Measurements from ENCODE around the gene NUMB. TPM values are rescaled to one million over a fixed set of nuclear protein-coding genes. Genes with fewer than 3 reads are reported as not detected.
"Not testable (repeated sequence)": the region's sequence is repeated elsewhere in the genome, so short reads cannot be mapped to it uniquely, and the experiment has no call there.

The NUMB gene
- total RNA-seq, 4 donors from 2014 or later = 43.1 to 83.4 (median 50.2) TPM

- no peaks in the 10 kb centered on the region for H3K27me3 ChIP-seq
- no peak overlapping the region for H3K4me3 ChIP-seq
- TF ChIP-seq EP300 (IDR thresholded peaks at IDR 0.05) = no peak
- TF ChIP-seq POLR2AphosphoS5 (IDR thresholded peaks at IDR 0.05) = no peak
- TF ChIP-seq POLR2A (IDR thresholded peaks at IDR 0.05) = no peak
- no peak for TF ChIP-seq CTCF (IDR thresholded peaks at IDR 0.05)
- H3K27ac ChIP-seq = no peak overlapping the region
- DNase-seq (ENCODE audit: low spot score in 2 of 2) = no peak
- peaks cover 4% of the 10 kb centered on the region for H3K36me3 ChIP-seq
- peaks cover 10% of the 10 kb centered on the region for H3K4me1 ChIP-seq
- WGBS = 85% methylated on average over 4 of the region's 4 CpGs
- H3K9me3 ChIP-seq = no peaks in the 10 kb centered on the region
Measured at GRCh38 chr14:73422515-73422914, 35.8 kb downstream of the NUMB start.

GRCh38 chr14:73418227-73418626 is 40.1 kb downstream of the NUMB start:
- H3K9me3 ChIP-seq = no peaks in the 10 kb centered on the region
- H3K4me1 ChIP-seq = peaks cover 4% of the 10 kb centered on the region
- WGBS = 96% methylated on average over 3 of the region's 3 CpGs
- DNase-seq (ENCODE audit: low spot score in 2 of 2) = no peak
- no peak overlapping the region for H3K4me3 ChIP-seq
- H3K27me3 ChIP-seq = no peaks in the 10 kb centered on the region
- peaks cover 4% of the 10 kb centered on the region for H3K36me3 ChIP-seq
- TF ChIP-seq EP300 (IDR thresholded peaks at IDR 0.05) (no peak), CTCF (IDR thresholded peaks at IDR 0.05) (no peak), POLR2A (IDR thresholded peaks at IDR 0.05) (no peak), POLR2AphosphoS5 (IDR thresholded peaks at IDR 0.05) (no peak)
- no peak overlapping the region for H3K27ac ChIP-seq

GRCh38 chr14:73406248-73406647 is 52.1 kb downstream of the NUMB start:
- not testable (repeated sequence) for H3K4me1 ChIP-seq; H3K4me3 ChIP-seq; DNase-seq (ENCODE audit: low spot score in 2 of 2); H3K27ac ChIP-seq; H3K9me3 ChIP-seq; H3K27me3 ChIP-seq
- H3K36me3 ChIP-seq = peaks cover 21% of the 10 kb centered on the region
- 96% methylated on average over 3 of the region's 3 CpGs for WGBS

- H3K36me3 ChIP-seq = peaks cover 13% of the 10 kb centered on the region
- DNase-seq (ENCODE audit: low spot score in 2 of 2) = no peak
- H3K27me3 ChIP-seq = no peaks in the 10 kb centered on the region
- TF ChIP-seq POLR2A (IDR thresholded peaks at IDR 0.05) (no peak), POLR2AphosphoS5 (IDR thresholded peaks at IDR 0.05) (no peak), EP300 (IDR thresholded peaks at IDR 0.05) (no peak), CTCF (IDR thresholded peaks at IDR 0.05) (no peak)
- H3K4me1 ChIP-seq = peaks cover 2% of the 10 kb centered on the region
- H3K4me3 ChIP-seq = no peak overlapping the region
- WGBS = 91% methylated on average over 4 of the region's 4 CpGs
- no peak overlapping the region for H3K27ac ChIP-seq
- no peaks in the 10 kb centered on the region for H3K9me3 ChIP-seq
Measured at GRCh38 chr14:73403181-73403752, 55.1 kb downstream of the NUMB start.

GRCh38 chr14:73402579-73402978 is 55.8 kb downstream of the NUMB start:
- Histone ChIP-seq H3K27me3 (no peaks in the 10 kb centered on the region), H3K36me3 (peaks cover 11% of the 10 kb centered on the region), H3K4me1 (peaks cover 2% of the 10 kb centered on the region), H3K27ac (no peak overlapping the region), H3K4me3 (no peak overlapping the region), H3K9me3 (no peaks in the 10 kb centered on the region)
- 68% methylated on average over 2 of the region's 2 CpGs for WGBS
- DNase-seq (ENCODE audit: low spot score in 2 of 2) = no peak
- TF ChIP-seq POLR2AphosphoS5 (IDR thresholded peaks at IDR 0.05) (no peak), POLR2A (IDR thresholded peaks at IDR 0.05) (no peak), CTCF (IDR thresholded peaks at IDR 0.05) (no peak), EP300 (IDR thresholded peaks at IDR 0.05) (no peak)

DNA sequence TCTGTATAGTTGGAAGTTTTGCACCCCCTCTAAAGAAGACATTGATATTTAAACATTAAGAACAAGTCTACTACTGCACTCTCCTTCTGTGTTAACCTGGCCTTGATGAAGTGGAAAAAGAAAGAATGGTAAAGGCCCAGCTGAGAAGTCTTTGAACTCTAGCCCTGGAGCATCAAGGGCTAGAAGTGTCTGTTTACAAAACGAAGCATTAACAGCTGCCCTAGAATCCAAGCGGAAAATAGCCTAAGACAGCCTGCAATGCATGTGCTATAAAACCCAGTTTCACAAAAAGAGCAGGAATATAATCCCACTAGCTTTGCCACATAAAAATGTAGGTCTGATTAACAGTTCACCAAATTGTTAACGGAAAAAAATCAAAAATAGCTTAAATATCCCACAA is 60.5 kb downstream of the NUMB start:
- no peaks in the 10 kb centered on the region for H3K36me3 ChIP-seq
- 73% methylated on average over 3 of the region's 3 CpGs for WGBS
- H3K9me3 ChIP-seq = no peaks in the 10 kb centered on the region
- no peak for TF ChIP-seq CTCF (IDR thresholded peaks at IDR 0.05)
- no peak for TF ChIP-seq EP300 (IDR thresholded peaks at IDR 0.05)
- no peak for TF ChIP-seq POLR2A (IDR thresholded peaks at IDR 0.05)
- TF ChIP-seq POLR2AphosphoS5 (IDR thresholded peaks at IDR 0.05) = no peak
- DNase-seq (ENCODE audit: low spot score in 2 of 2) = no peak
- no peak overlapping the region for H3K4me3 ChIP-seq
- H3K27me3 ChIP-seq = no peaks in the 10 kb centered on the region
- no peak overlapping the region for H3K27ac ChIP-seq
- H3K4me1 ChIP-seq = no peaks in the 10 kb centered on the region

Data from suprapubic skin (tissue), 4 donors.